ENCODE measurements around the gene RNASEH2A. TPM values are rescaled to one million over a fixed set of nuclear protein-coding genes. Genes with fewer than 3 reads are reported as not detected.
"Not testable (repeated sequence)": the region's sequence is repeated elsewhere in the genome, so short reads cannot be mapped to it uniquely, and the experiment has no call there.

The RNASEH2A gene
- total and polyA plus RNA-seq, 12 donors, result 1.8 to 11.5 (median 5.0) TPM

- H3K36me3 ChIP-seq (replicated peaks in 1 of 2), result peaks cover 0 to 16% of the 10 kb centered on the region in 2 donors
- intact Hi-C loops (cut with DNase I), result loop anchor here (5.0 kb wide), 2 partner anchors 37 to 38 kb away; no protein-coding TSS in a partner anchor
- TF ChIP-seq CTCF (IDR thresholded peaks at IDR 0.05) (no peak), POLR2A (IDR thresholded peaks at IDR 0.05) (no peak)
- no peaks in the 10 kb centered on the region for H3K9me3 ChIP-seq (replicated peaks in 1 of 3)
- 92 to 93% (median 93%) methylated on average over 26 of the region's 26 CpGs for WGBS, 4 donors
- no peak overlapping the region for H3K27ac ChIP-seq
- H3K4me3 ChIP-seq, result no peak overlapping the region
- no peaks in the 10 kb centered on the region for H3K27me3 ChIP-seq
- peak in 2 of 7 donors; percentile 35 to 61 for DNase-seq
- peaks cover 10 to 27% of the 10 kb centered on the region in 2 donors for H3K4me1 ChIP-seq (replicated peaks in 1 of 2)
Observed at GRCh38 chr19:12804051-12804450, 2.3 kb upstream of the RNASEH2A start.

GRCh38 chr19:12815088-12815487 lies 8.7 kb downstream of the RNASEH2A start:
- WGBS, 4 donors, result 84 to 92% (median 87%) methylated on average over 7 of the region's 7 CpGs
- intact Hi-C loops (cut with DNase I), result no loop called here
- H3K36me3 ChIP-seq (replicated peaks in 1 of 2), result no peaks in the 10 kb centered on the region
- no peak overlapping the region for H3K4me3 ChIP-seq
- H3K27me3 ChIP-seq, result no peaks in the 10 kb centered on the region
- no peaks in the 10 kb centered on the region for H3K4me1 ChIP-seq (replicated peaks in 1 of 2)
- no peak for DNase-seq
- no peaks in the 10 kb centered on the region for H3K9me3 ChIP-seq (replicated peaks in 1 of 3)
- H3K27ac ChIP-seq, result no peak overlapping the region
- TF ChIP-seq CTCF (IDR thresholded peaks at IDR 0.05) (no peak), POLR2A (IDR thresholded peaks at IDR 0.05) (no peak)

GRCh38 chr19:12817188-12817587 lies 10.8 kb downstream of the RNASEH2A start:
- H3K9me3 ChIP-seq (replicated peaks in 1 of 3); H3K4me3 ChIP-seq; H3K27me3 ChIP-seq; H3K36me3 ChIP-seq (replicated peaks in 1 of 2); H3K27ac ChIP-seq; DNase-seq; intact Hi-C loops (cut with DNase I); H3K4me1 ChIP-seq (replicated peaks in 1 of 2): not testable (repeated sequence)
- 90 to 95% (median 93%) methylated on average over 6 of the region's 6 CpGs for WGBS, 4 donors

GRCh38 chr19:12817810-12818209 lies 11.4 kb downstream of the RNASEH2A start:
- DNase-seq; intact Hi-C loops (cut with DNase I); H3K36me3 ChIP-seq (replicated peaks in 1 of 2); H3K4me3 ChIP-seq; H3K4me1 ChIP-seq (replicated peaks in 1 of 2); H3K27ac ChIP-seq; H3K27me3 ChIP-seq; H3K9me3 ChIP-seq (replicated peaks in 1 of 3): not testable (repeated sequence)
- 91 to 96% (median 93%) methylated on average over 11 of the region's 11 CpGs for WGBS, 4 donors

GRCh38 chr19:12821761-12822160 lies 15.4 kb downstream of the RNASEH2A start:
- intact Hi-C loops (cut with DNase I), result no loop called here
- H3K27ac ChIP-seq, result no peak overlapping the region
- WGBS, 4 donors, result 83 to 89% (median 86%) methylated on average over 1 to 2 of the region's 2 CpGs
- no peak for DNase-seq
- H3K27me3 ChIP-seq, result peaks cover 9% of the 10 kb centered on the region
- H3K9me3 ChIP-seq (replicated peaks in 1 of 3), result no peaks in the 10 kb centered on the region
- no peak overlapping the region for H3K4me3 ChIP-seq
- no peaks in the 10 kb centered on the region for H3K36me3 ChIP-seq (replicated peaks in 1 of 2)
- TF ChIP-seq POLR2A (IDR thresholded peaks at IDR 0.05), result no peak
- no peak for TF ChIP-seq CTCF (IDR thresholded peaks at IDR 0.05)
- H3K4me1 ChIP-seq (replicated peaks in 1 of 2), result no peaks in the 10 kb centered on the region

Data from adrenal gland (tissue), 12 donors.